Measurements from ENCODE around the gene ARSI.
"Not testable (repeated sequence)": the region's sequence is repeated elsewhere in the genome, so short reads cannot be mapped to it uniquely, and the experiment has no call there.

ARSI gene

DNA sequence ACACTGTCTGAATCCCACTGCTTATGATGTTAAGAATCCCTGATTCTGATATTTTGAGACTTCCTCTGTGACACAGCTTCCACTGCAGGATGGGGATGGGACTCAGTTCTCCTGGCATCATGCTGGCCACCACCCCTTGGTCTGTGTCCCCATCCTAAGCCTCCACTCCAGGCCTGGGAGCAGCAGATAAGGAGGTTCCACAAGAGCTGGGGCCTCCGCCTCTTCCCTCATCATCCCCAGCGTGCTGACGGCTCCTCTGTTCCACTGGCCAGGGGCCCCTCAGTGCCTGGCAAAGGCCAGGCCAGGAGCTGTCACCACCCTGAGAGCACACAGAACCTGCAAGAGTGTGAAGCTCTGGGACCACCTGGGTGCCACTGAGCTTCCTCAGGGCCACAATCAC is 53.8 kb downstream of the ARSI start:
- H3K27me3 ChIP-seq (ENCODE audit: control insufficient read depth in 1 of 2, insufficient read depth in 2 of 2, low read length in 2 of 2): no peaks in the 10 kb centered on the region
- no peak overlapping the region for H3K9ac ChIP-seq (ENCODE audit: low read depth in 1 of 2, low read length in 2 of 2)
- H3K9me3 ChIP-seq (ENCODE audit: control insufficient read depth in 1 of 2, low read length in 2 of 2): no peaks in the 10 kb centered on the region
- H3K36me3 ChIP-seq (ENCODE audit: control insufficient read depth in 1 of 2, insufficient read depth in 2 of 2, low read length in 2 of 2): no peaks in the 10 kb centered on the region
- no peak overlapping the region for H3K4me3 ChIP-seq (ENCODE audit: low read depth in 1 of 2, low read length in 2 of 2)
- H3K27ac ChIP-seq (ENCODE audit: low read depth, low read length): no peak overlapping the region
- no peaks in the 10 kb centered on the region for H3K4me1 ChIP-seq (ENCODE audit: control insufficient read depth in 1 of 2, insufficient read depth in 2 of 2, low read length in 2 of 2)

DNA sequence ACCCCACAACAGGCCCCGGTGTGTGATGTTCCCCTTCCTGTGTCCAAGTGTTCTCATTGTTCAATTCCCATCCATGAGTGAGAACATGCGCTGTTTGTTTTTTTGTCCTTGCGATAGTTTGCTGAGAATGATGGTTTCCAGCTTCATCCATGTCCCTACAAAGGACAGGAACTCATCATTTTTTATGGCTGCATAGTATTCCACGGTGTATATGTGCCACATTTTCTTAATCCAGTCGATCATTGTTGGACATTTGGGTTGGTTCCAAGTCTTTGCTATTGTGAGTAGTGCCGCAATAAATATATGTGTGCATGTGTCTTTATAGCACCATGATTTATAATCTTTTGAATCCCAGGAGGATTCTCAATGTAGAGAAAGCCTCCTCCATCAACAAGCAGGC is 54.2 kb downstream of the ARSI start:
- not testable (repeated sequence) for H3K36me3 ChIP-seq (ENCODE audit: control insufficient read depth in 1 of 2, insufficient read depth in 2 of 2, low read length in 2 of 2); H3K27ac ChIP-seq (ENCODE audit: low read depth, low read length); H3K4me3 ChIP-seq (ENCODE audit: low read depth in 1 of 2, low read length in 2 of 2); H3K9ac ChIP-seq (ENCODE audit: low read depth in 1 of 2, low read length in 2 of 2); H3K4me1 ChIP-seq (ENCODE audit: control insufficient read depth in 1 of 2, insufficient read depth in 2 of 2, low read length in 2 of 2); H3K9me3 ChIP-seq (ENCODE audit: control insufficient read depth in 1 of 2, low read length in 2 of 2); H3K27me3 ChIP-seq (ENCODE audit: control insufficient read depth in 1 of 2, insufficient read depth in 2 of 2, low read length in 2 of 2)

DNA sequence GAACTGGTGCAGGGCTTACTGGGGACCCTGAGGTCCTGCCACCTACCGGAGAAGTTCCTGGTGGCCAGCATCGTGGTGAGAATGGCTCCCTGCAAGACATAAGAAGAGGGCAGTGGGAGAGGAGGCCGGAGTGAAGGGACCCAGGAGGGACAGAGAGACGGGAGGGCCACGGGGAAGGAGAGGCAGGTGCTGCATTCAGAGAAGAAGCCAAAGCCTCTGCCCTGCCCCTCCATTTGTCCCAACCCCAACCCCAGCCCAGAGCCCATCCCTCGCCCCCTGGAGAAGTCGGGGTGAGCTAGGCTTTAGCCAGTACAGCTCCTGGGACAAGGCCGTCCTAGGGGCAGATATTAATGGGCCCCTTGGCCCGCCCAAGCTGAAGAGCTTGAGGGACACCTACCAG is 55.0 kb downstream of the ARSI start:
- H3K9ac ChIP-seq (ENCODE audit: low read depth in 1 of 2, low read length in 2 of 2): no peak overlapping the region
- H3K36me3 ChIP-seq (ENCODE audit: control insufficient read depth in 1 of 2, insufficient read depth in 2 of 2, low read length in 2 of 2): no peaks in the 10 kb centered on the region
- no peaks in the 10 kb centered on the region for H3K27me3 ChIP-seq (ENCODE audit: control insufficient read depth in 1 of 2, insufficient read depth in 2 of 2, low read length in 2 of 2)
- H3K4me1 ChIP-seq (ENCODE audit: control insufficient read depth in 1 of 2, insufficient read depth in 2 of 2, low read length in 2 of 2): no peaks in the 10 kb centered on the region
- H3K9me3 ChIP-seq (ENCODE audit: control insufficient read depth in 1 of 2, low read length in 2 of 2): no peaks in the 10 kb centered on the region
- H3K4me3 ChIP-seq (ENCODE audit: low read depth in 1 of 2, low read length in 2 of 2): no peak overlapping the region
- H3K27ac ChIP-seq (ENCODE audit: low read depth, low read length): no peak overlapping the region

DNA sequence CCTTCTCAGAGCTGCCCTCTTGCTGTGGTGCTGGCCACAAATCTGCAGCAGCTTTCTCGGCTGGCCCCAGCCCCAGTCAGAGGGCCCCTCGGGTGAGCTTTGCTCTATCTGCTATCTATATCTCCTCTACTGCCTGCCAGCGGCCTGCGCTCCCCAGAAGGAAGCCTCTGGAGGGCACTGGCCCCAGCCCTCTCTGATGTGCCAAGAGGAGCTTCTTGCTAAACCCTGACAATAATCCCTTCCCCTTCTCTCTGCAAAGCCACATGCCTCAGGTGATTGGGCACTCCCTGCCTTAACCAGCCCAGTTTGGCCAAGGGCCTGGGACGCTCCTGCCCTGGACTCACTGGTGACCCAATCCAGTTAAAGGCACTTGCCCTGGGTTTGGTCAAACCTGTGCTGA is 55.9 kb downstream of the ARSI start:
- no peaks in the 10 kb centered on the region for H3K4me1 ChIP-seq (ENCODE audit: control insufficient read depth in 1 of 2, insufficient read depth in 2 of 2, low read length in 2 of 2)
- no peaks in the 10 kb centered on the region for H3K36me3 ChIP-seq (ENCODE audit: control insufficient read depth in 1 of 2, insufficient read depth in 2 of 2, low read length in 2 of 2)
- no peak overlapping the region for H3K4me3 ChIP-seq (ENCODE audit: low read depth in 1 of 2, low read length in 2 of 2)
- no peak overlapping the region for H3K27ac ChIP-seq (ENCODE audit: low read depth, low read length)
- H3K27me3 ChIP-seq (ENCODE audit: control insufficient read depth in 1 of 2, insufficient read depth in 2 of 2, low read length in 2 of 2): no peaks in the 10 kb centered on the region
- no peak overlapping the region for H3K9ac ChIP-seq (ENCODE audit: low read depth in 1 of 2, low read length in 2 of 2)
- no peaks in the 10 kb centered on the region for H3K9me3 ChIP-seq (ENCODE audit: control insufficient read depth in 1 of 2, low read length in 2 of 2)

DNA sequence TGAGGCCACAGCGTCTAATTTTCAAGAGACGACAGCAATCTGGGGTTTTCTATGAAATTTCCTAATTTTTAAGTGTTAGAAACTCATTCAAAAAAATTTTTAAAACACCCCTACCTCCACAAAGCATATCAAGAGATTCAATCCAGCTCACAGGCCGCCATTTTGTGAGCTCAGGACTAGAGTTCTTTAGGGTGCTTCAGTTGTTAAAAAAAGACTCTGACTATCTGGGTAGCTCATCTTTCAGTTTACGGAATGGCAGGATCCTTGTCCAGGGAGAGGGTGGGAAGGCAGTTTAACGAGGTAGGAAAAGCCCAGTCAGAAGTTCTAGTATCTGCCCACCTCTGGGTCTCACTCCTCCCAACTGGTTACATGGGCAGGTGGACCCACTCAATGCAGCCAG is 56.3 kb downstream of the ARSI start:
- Histone ChIP-seq H3K27me3 (ENCODE audit: control insufficient read depth in 1 of 2, insufficient read depth in 2 of 2, low read length in 2 of 2) (no peaks in the 10 kb centered on the region), H3K4me1 (ENCODE audit: control insufficient read depth in 1 of 2, insufficient read depth in 2 of 2, low read length in 2 of 2) (no peaks in the 10 kb centered on the region), H3K27ac (ENCODE audit: low read depth, low read length) (no peak overlapping the region), H3K4me3 (ENCODE audit: low read depth in 1 of 2, low read length in 2 of 2) (no peak overlapping the region), H3K9ac (ENCODE audit: low read depth in 1 of 2, low read length in 2 of 2) (no peak overlapping the region), H3K36me3 (ENCODE audit: control insufficient read depth in 1 of 2, insufficient read depth in 2 of 2, low read length in 2 of 2) (no peaks in the 10 kb centered on the region), H3K9me3 (ENCODE audit: control insufficient read depth in 1 of 2, low read length in 2 of 2) (no peaks in the 10 kb centered on the region)

All from duodenal mucosa (tissue), 2 donors.